ENCODE data around the gene FKBP6.
"Not testable (repeated sequence)": the region's sequence is repeated elsewhere in the genome, so short reads cannot be mapped to it uniquely, and the experiment has no call there.

DNA sequence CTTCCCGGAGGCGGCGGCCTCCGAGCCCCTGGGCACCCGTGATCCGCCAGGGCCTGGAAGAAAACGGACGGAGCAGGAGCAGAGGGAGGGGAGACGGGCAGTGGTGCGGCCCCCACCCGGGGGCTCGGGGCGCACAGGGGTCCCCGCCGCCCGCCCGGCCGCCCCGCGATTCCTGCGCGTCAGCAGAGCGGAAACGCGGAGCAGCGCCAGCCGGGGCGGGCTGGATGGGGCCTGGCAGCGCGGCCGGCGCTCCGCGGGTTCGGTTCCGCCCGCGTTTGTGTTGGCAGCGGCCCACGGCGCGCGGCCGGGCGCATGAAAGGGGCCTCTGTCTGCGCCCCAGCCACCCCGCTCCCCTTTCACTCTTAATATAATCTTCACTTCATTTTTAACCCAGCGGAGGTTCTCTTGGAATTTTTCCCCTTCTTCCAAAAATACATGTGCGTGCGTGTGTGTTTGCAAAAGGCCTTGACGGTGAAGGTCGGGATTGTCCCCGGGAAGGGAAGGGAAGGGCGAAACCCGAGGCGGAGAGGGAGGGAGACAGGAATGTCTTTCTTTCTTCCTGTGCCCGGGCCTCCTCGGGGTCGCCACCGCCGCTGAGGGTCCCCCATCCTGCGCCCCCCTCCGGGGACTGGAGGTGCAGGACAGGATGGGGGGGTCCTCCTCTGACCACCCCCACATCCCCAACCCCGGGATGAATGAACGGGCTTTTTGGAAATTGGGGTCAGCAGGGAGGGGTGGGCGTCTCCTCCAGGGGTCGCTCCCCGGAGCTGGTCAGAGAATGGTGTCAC is 49.6 kb downstream of the FKBP6 start:
- TF ChIP-seq, protein P1, sequence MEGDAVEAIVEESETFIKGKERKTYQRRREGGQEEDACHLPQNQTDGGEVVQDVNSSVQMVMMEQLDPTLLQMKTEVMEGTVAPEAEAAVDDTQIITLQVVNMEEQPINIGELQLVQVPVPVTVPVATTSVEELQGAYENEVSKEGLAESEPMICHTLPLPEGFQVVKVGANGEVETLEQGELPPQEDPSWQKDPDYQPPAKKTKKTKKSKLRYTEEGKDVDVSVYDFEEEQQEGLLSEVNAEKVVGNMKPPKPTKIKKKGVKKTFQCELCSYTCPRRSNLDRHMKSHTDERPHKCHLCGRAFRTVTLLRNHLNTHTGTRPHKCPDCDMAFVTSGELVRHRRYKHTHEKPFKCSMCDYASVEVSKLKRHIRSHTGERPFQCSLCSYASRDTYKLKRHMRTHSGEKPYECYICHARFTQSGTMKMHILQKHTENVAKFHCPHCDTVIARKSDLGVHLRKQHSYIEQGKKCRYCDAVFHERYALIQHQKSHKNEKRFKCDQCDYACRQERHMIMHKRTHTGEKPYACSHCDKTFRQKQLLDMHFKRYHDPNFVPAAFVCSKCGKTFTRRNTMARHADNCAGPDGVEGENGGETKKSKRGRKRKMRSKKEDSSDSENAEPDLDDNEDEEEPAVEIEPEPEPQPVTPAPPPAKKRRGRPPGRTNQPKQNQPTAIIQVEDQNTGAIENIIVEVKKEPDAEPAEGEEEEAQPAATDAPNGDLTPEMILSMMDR (IDR thresholded peaks at IDR 0.05; ENCODE audit: insufficient read depth, low read length, poor library complexity, severe bottlenecking): not testable (repeated sequence)
- not testable (repeated sequence) for TF ChIP-seq EZH2phosphoT487 (conservative IDR thresholded peaks at IDR 0.05; ENCODE audit: low read length)

All from SU-DHL-6 (cell line).